Neutrophil (primary cell): Measurements from ENCODE around the gene MIF4GD.

Source experiments
- H3K27ac ChIP-seq: fragments of 200-600 bp; sonication (generic); 2 replicates; pipeline ENCODE4 v1.5.1; 2016; ENCODE audit warnings: mild to moderate bottlenecking, moderate library complexity
- H3K27me3 ChIP-seq: fragments of 200-600 bp; sonication (generic); 2 replicates; pipeline ENCODE4 v1.6.0; 2016; ENCODE audit warnings: mild to moderate bottlenecking
- H3K36me3 ChIP-seq: fragments of 200-600 bp; sonication (generic); 2 replicates; pipeline ENCODE4 v1.5.1; 2017
- H3K4me1 ChIP-seq, 2 experiments: fragments of 200-600 bp in 1 of 2; sonication (generic) in 1 of 2; 1 replicate in 1 of 2; 2 replicates in 1 of 2; pipeline versions ENCODE4 v1.5.1 to v1.6.1; 2013 to 2016; ENCODE audit warnings: low read depth in 1 of 2, low read length in 1 of 2, mild to moderate bottlenecking in 1 of 2, moderate library complexity in 1 of 2; ENCODE audit not compliant: control insufficient read depth in 1 of 2, insufficient read depth in 1 of 2
- H3K4me3 ChIP-seq, 2 experiments: fragments of 200-600 bp in 1 of 2; sonication (generic) in 1 of 2; 1 replicate in 1 of 2; 2 replicates in 1 of 2; pipeline ENCODE4 v1.5.1; 2013 to 2016; ENCODE audit warnings: low read depth in 1 of 2, low read length in 1 of 2, mild to moderate bottlenecking in 1 of 2, moderate library complexity in 1 of 2
- H3K9me3 ChIP-seq: fragments of 200-600 bp; sonication (generic); 2 replicates; pipeline ENCODE4 v1.5.1; 2016
- TF ChIP-seq, protein P1 (sequence below): fragments of 200-600 bp; sonication (generic); IDR thresholded peaks from 2 replicates; pipeline ENCODE4 v1.5.1; 2016; ENCODE audit warnings: antibody characterized with exemption

MIF4GD gene

DNA sequence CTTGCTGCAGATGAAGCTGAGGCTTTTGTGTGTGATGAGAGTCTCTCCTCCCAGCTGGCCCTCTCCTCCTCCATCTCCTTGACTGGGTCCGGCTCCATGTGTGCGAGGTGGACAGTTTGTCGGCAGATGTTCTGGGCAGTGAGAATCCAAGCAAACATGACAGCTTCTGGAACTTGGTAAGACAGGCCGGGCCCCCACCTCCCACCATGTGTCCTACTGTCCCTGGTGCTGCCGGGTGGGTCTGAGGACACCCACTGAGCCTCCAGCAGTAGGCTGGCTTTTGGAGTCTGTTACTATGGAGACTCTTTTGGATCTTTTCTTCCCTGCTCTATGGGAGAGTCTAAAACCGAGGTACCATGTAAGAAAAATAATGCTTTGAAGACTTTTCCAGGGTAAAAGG lies 52.9 kb downstream of the MIF4GD start:
- no peaks in the 10 kb centered on the region for H3K27me3 ChIP-seq
- H3K36me3 ChIP-seq = peaks cover 76% of the 10 kb centered on the region
- no peaks in the 10 kb centered on the region for H3K9me3 ChIP-seq
- no peak overlapping the region for H3K27ac ChIP-seq
- TF ChIP-seq, protein P1, sequence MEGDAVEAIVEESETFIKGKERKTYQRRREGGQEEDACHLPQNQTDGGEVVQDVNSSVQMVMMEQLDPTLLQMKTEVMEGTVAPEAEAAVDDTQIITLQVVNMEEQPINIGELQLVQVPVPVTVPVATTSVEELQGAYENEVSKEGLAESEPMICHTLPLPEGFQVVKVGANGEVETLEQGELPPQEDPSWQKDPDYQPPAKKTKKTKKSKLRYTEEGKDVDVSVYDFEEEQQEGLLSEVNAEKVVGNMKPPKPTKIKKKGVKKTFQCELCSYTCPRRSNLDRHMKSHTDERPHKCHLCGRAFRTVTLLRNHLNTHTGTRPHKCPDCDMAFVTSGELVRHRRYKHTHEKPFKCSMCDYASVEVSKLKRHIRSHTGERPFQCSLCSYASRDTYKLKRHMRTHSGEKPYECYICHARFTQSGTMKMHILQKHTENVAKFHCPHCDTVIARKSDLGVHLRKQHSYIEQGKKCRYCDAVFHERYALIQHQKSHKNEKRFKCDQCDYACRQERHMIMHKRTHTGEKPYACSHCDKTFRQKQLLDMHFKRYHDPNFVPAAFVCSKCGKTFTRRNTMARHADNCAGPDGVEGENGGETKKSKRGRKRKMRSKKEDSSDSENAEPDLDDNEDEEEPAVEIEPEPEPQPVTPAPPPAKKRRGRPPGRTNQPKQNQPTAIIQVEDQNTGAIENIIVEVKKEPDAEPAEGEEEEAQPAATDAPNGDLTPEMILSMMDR = no peak
- no peak overlapping the region for H3K4me3 ChIP-seq
- H3K4me1 ChIP-seq = no peaks in the 10 kb centered on the region
